Esophagus muscularis mucosa (tissue), 4 donors: ENCODE data around the gene NYAP2. TPM values are rescaled to one million over a fixed set of nuclear protein-coding genes. Genes with fewer than 3 reads are reported as not detected.

ENCODE experiments used
- DNase-seq: peaks from one replicate; pipeline ENCODE4 v3.0.0-alpha.2; 2017; ENCODE audit errors: extremely low spot score
- H3K27ac ChIP-seq, 4 donors: fragments of 200-600 bp; sonication (generic); replicated peaks in 1 of 4; 1 replicate in 3 of 4; 2 replicates in 1 of 4; pipeline ENCODE4 v1.5.1; 2016 to 2019; ENCODE audit warnings: mild to moderate bottlenecking in 1 of 4
- H3K27me3 ChIP-seq, 4 donors: fragments of 200-600 bp; sonication (generic); one replicate each; pipeline versions ENCODE4 v1.5.1 to v1.6.0; 2016 to 2019
- H3K36me3 ChIP-seq, 4 donors: fragments of 200-600 bp; sonication (generic); one replicate each; pipeline ENCODE4 v1.5.1; 2016 to 2019
- H3K4me1 ChIP-seq, 4 donors: fragments of 200-600 bp; sonication (generic); one replicate each; pipeline ENCODE4 v1.5.1; 2016 to 2019
- H3K4me3 ChIP-seq, 4 donors: fragments of 200-600 bp; sonication (generic); 1 replicate in 2 of 4; 2 replicates in 2 of 4; pipeline ENCODE4 v1.5.1; 2016 to 2019; ENCODE audit warnings: mild to moderate bottlenecking in 4 of 4, moderate library complexity in 1 of 4
- H3K9me3 ChIP-seq, 4 donors: fragments of 200-600 bp; sonication (generic); 1 replicate in 3 of 4; 2 replicates in 1 of 4; pipeline ENCODE4 v1.5.1; 2016 to 2019
- EP300 ChIP-seq: sonication (generic); formaldehyde crosslinking; IDR thresholded peaks from one replicate; pipeline ENCODE4 v1.6.1; 2017; ENCODE audit warnings: antibody characterized with exemption
- POLR2A ChIP-seq: fragments of 450-650 bp; IDR thresholded peaks from one replicate; pipeline ENCODE4 v1.6.1; 2017; ENCODE audit warnings: antibody characterized with exemption, moderate library complexity, mild to moderate bottlenecking, low read depth
- POLR2AphosphoS5 ChIP-seq, 2 donors: sonication (generic); formaldehyde crosslinking; IDR thresholded peaks; one replicate each; pipeline ENCODE4 v1.6.1; 2017; ENCODE audit warnings: antibody characterized with exemption in 2 of 2
- WGBS: methylation state at CpG from one replicate; pipeline ENCODE4 v1.1.5; 2018; 5-methylcytosine and 5-hydroxymethylcytosine counted together
- intact Hi-C: fragments of 100-400 bp; cut with DNase I; formaldehyde crosslinking; loops from one replicate; pipeline ENCODE4 v1.15.1; 2023
- total RNA-seq, 4 donors: library from RNA; depleted of rRNA; stranded (reverse); fragments of >200 nt; gene quantifications; one replicate each; pipeline versions ENCODE4 v1.1.0 to v1.2.1, GENCODE V29; 2016
- TF ChIP-seq, protein P1 (sequence below), 3 experiments: fragments of 200-600 bp in 2 of 3; fragments of 450-650 bp in 1 of 3; sonication (generic) in 2 of 3; IDR thresholded peaks; one replicate each; pipeline ENCODE4 v1.5.1; 2017 to 2019; ENCODE audit warnings: antibody characterized with exemption in 3 of 3, mild to moderate bottlenecking in 2 of 3, moderate library complexity in 1 of 3

NYAP2 gene
- total RNA-seq, 4 donors from 2014 or later, result under 0.01 to 0.26 (median 0.17) TPM; not detected in 1

DNA sequence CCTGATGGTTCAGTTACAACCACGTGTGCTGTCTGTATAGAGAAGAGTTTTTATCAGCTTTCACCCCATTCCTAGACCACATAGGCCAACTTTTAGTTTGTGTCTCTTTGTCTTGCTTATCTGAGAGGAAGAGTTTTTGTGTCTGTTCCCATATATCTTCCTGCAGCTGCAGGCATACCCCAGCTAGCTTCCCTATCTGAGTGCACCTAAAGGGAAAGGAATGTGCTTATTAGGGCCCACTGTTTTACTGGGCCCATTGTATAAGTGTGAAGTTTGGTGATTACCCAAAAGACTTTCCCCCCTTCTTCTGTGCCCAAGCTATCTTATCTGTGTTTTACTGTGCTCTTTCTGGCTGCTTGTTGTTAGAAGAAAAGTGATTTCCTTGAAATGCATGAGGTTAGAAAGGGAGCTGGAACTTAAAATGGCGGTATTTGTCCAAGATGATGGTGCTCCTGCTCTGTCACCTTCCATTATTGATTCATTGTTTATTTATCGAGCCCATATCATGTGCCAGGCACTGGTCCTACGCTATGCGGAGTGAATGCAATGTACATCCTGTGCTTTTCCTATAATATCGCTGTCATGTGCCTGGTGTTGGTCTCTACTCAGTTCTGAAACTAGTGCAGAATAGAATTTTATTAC lies 57.2 kb downstream of the NYAP2 start:
- no peak overlapping the region for H3K27ac ChIP-seq
- H3K4me3 ChIP-seq, result no peak overlapping the region
- no peak for TF ChIP-seq POLR2AphosphoS5 (IDR thresholded peaks at IDR 0.05)
- H3K9me3 ChIP-seq, result peaks cover 0 to 3% (median 0%) of the 10 kb centered on the region in 4 donors
- WGBS, result 78% methylated on average over 6 of the region's 6 CpGs
- H3K36me3 ChIP-seq, result no peaks in the 10 kb centered on the region
- no peaks in the 10 kb centered on the region for H3K4me1 ChIP-seq
- H3K27me3 ChIP-seq, result no peaks in the 10 kb centered on the region
- no peak for DNase-seq
- intact Hi-C loops, result no loop called here

DNA sequence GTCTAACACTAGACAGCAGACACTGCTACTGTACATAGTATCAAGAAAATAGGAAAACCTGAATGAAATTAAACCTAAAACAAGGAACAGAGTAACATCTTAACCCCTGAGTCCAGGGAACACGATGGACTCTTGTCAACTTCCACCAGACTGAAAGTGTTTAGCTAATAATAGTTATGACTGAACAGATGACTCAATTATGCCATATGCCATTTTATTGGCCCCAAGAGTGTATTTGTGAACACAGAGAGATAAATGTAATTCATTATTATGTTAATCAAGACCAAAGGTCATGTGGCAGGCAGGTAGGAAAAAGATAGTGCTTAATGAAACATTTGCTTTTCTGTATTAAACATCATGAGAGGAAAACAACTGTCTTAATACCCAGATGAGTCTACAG lies 58.0 kb downstream of the NYAP2 start:
- TF ChIP-seq EP300, result no peak
- no peak for TF ChIP-seq POLR2A
- no peak for TF ChIP-seq POLR2AphosphoS5 (IDR thresholded peaks at IDR 0.05)
- TF ChIP-seq, protein P1, sequence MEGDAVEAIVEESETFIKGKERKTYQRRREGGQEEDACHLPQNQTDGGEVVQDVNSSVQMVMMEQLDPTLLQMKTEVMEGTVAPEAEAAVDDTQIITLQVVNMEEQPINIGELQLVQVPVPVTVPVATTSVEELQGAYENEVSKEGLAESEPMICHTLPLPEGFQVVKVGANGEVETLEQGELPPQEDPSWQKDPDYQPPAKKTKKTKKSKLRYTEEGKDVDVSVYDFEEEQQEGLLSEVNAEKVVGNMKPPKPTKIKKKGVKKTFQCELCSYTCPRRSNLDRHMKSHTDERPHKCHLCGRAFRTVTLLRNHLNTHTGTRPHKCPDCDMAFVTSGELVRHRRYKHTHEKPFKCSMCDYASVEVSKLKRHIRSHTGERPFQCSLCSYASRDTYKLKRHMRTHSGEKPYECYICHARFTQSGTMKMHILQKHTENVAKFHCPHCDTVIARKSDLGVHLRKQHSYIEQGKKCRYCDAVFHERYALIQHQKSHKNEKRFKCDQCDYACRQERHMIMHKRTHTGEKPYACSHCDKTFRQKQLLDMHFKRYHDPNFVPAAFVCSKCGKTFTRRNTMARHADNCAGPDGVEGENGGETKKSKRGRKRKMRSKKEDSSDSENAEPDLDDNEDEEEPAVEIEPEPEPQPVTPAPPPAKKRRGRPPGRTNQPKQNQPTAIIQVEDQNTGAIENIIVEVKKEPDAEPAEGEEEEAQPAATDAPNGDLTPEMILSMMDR (IDR thresholded peaks at IDR 0.05), result no peak
- H3K4me1 ChIP-seq, result no peaks in the 10 kb centered on the region
- 59% methylated on average over 1 of the region's 1 CpG for WGBS
- no peak for DNase-seq
- peaks cover 0 to 3% (median 0%) of the 10 kb centered on the region in 4 donors for H3K9me3 ChIP-seq
- H3K27me3 ChIP-seq, result no peaks in the 10 kb centered on the region
- H3K27ac ChIP-seq, result no peak overlapping the region
- intact Hi-C loops, result no loop called here
- no peak overlapping the region for H3K4me3 ChIP-seq
- no peaks in the 10 kb centered on the region for H3K36me3 ChIP-seq

- TF ChIP-seq POLR2AphosphoS5 (IDR thresholded peaks at IDR 0.05) (no peak), EP300 (no peak), POLR2A (no peak)
- TF ChIP-seq, protein P1 (IDR thresholded peaks at IDR 0.05), result no peak
- H3K4me1 ChIP-seq, result no peaks in the 10 kb centered on the region
- no peaks in the 10 kb centered on the region for H3K36me3 ChIP-seq
- no peak overlapping the region for H3K27ac ChIP-seq
- DNase-seq, result no peak
- 24% methylated on average over 2 of the region's 2 CpGs for WGBS
- no peaks in the 10 kb centered on the region for H3K27me3 ChIP-seq
- intact Hi-C loops, result no loop called here
- H3K9me3 ChIP-seq, result peaks cover 0 to 3% (median 0%) of the 10 kb centered on the region in 4 donors
- H3K4me3 ChIP-seq, result no peak overlapping the region
Observed at GRCh38 chr2:225458431-225459117, 59.1 kb downstream of the NYAP2 start.

- Histone ChIP-seq H3K9me3 (no peaks in the 10 kb centered on the region), H3K4me1 (no peaks in the 10 kb centered on the region), H3K4me3 (no peak overlapping the region), H3K27ac (no peak overlapping the region), H3K36me3 (no peaks in the 10 kb centered on the region), H3K27me3 (no peaks in the 10 kb centered on the region)
- no peak for DNase-seq
- intact Hi-C loops, result no loop called here
- WGBS, result 72% methylated on average over 2 of the region's 2 CpGs
- TF ChIP-seq EP300 (no peak), POLR2AphosphoS5 (IDR thresholded peaks at IDR 0.05) (no peak), POLR2A (no peak)
- TF ChIP-seq, protein P1 (IDR thresholded peaks at IDR 0.05), result no peak
Observed at GRCh38 chr2:225462417-225462816, 62.9 kb downstream of the NYAP2 start.

GRCh38 chr2:225462945-225463344 lies 63.4 kb downstream of the NYAP2 start:
- intact Hi-C loops, result no loop called here
- no peak overlapping the region for H3K4me3 ChIP-seq
- H3K36me3 ChIP-seq, result no peaks in the 10 kb centered on the region
- DNase-seq, result no peak
- H3K27ac ChIP-seq, result no peak overlapping the region
- no peaks in the 10 kb centered on the region for H3K27me3 ChIP-seq
- H3K9me3 ChIP-seq, result no peaks in the 10 kb centered on the region
- no peaks in the 10 kb centered on the region for H3K4me1 ChIP-seq
- TF ChIP-seq POLR2A (no peak), POLR2AphosphoS5 (IDR thresholded peaks at IDR 0.05) (no peak), EP300 (no peak)
- TF ChIP-seq, protein P1 (IDR thresholded peaks at IDR 0.05), result no peak
